Epithelial cell of prostate (primary cell): ENCODE results near the gene EML6.

Source experiments
- DNase-seq: peaks from one replicate; pipeline ENCODE4 v3.0.0-alpha.2; 2011; ENCODE audit warnings: low read depth, low spot score
- H3K27ac ChIP-seq: fragments of 450-650 bp; 2 replicates; pipeline ENCODE4 v1.5.1; 2017; ENCODE audit warnings: mild to moderate bottlenecking

Gene EML6

GRCh38 chr2:54704688-54705605, 18.5 kb upstream of the EML6 start:
- no peak for DNase-seq

GRCh38 chr2:54706622-54707021, 16.8 kb upstream of the EML6 start:
- no peak overlapping the region for H3K27ac ChIP-seq
- DNase-seq: no peak

More at GRCh38 chr2:54704688-54705605, 18.5 kb upstream of the EML6 start:
- no peak overlapping the region for H3K27ac ChIP-seq

GRCh38 chr2:54708584-54709335, 14.7 kb upstream of the EML6 start:
- no peak overlapping the region for H3K27ac ChIP-seq
- no peak for DNase-seq

- DNase-seq: no peak
These were observed 14.1 kb upstream of the EML6 start for GRCh38 chr2:54709336-54709809.

GRCh38 chr2:54710216-54710615, 13.2 kb upstream of the EML6 start:
- no peak for DNase-seq
- H3K27ac ChIP-seq: no peak overlapping the region

More at GRCh38 chr2:54709336-54709809, 14.1 kb upstream of the EML6 start:
- no peak overlapping the region for H3K27ac ChIP-seq

- no peak overlapping the region for H3K27ac ChIP-seq
- DNase-seq: no peak
These were observed 10.9 kb upstream of the EML6 start for GRCh38 chr2:54712516-54712915.

GRCh38 chr2:54714996-54715395, 8.5 kb upstream of the EML6 start:
- no peak for DNase-seq
- H3K27ac ChIP-seq: no peak overlapping the region

- no peak overlapping the region for H3K27ac ChIP-seq
- DNase-seq: no peak
These were observed 7.1 kb upstream of the EML6 start for GRCh38 chr2:54716375-54716774.

- DNase-seq: no peak
These were observed 2.9 kb upstream of the EML6 start for GRCh38 chr2:54720563-54720962.

GRCh38 chr2:54722641-54723040, 821 bp upstream of the EML6 start:
- no peak for DNase-seq
- H3K27ac ChIP-seq: peak overlapping the region; percentile 43

More at GRCh38 chr2:54720563-54720962, 2.9 kb upstream of the EML6 start:
- no peak overlapping the region for H3K27ac ChIP-seq

GRCh38 chr2:54723996-54724559, 616 bp downstream of the EML6 start:
- no peak overlapping the region for H3K27ac ChIP-seq
- no peak for DNase-seq

GRCh38 chr2:54724560-54725342, 1.3 kb downstream of the EML6 start:
- no peak for DNase-seq

GRCh38 chr2:54725343-54726099, 2.1 kb downstream of the EML6 start:
- H3K27ac ChIP-seq: no peak overlapping the region
- no peak for DNase-seq

More at GRCh38 chr2:54724560-54725342, 1.3 kb downstream of the EML6 start:
- H3K27ac ChIP-seq: no peak overlapping the region

- no peak for DNase-seq
- no peak overlapping the region for H3K27ac ChIP-seq
These were observed 3.0 kb downstream of the EML6 start for GRCh38 chr2:54726431-54726830.

GRCh38 chr2:54726940-54727339, 3.5 kb downstream of the EML6 start:
- no peak for DNase-seq

GRCh38 chr2:54728669-54729120, 5.2 kb downstream of the EML6 start:
- H3K27ac ChIP-seq: no peak overlapping the region
- DNase-seq: peak; percentile 27

More at GRCh38 chr2:54726940-54727339, 3.5 kb downstream of the EML6 start:
- no peak overlapping the region for H3K27ac ChIP-seq

- no peak for DNase-seq
These were observed 12.2 kb downstream of the EML6 start for GRCh38 chr2:54735636-54736035.

GRCh38 chr2:54738281-54738680, 14.8 kb downstream of the EML6 start:
- H3K27ac ChIP-seq: no peak overlapping the region
- DNase-seq: no peak

More at GRCh38 chr2:54735636-54736035, 12.2 kb downstream of the EML6 start:
- H3K27ac ChIP-seq: no peak overlapping the region

GRCh38 chr2:54740333-54740732, 16.9 kb downstream of the EML6 start:
- H3K27ac ChIP-seq: no peak overlapping the region
- no peak for DNase-seq
